NCI-H748 (cell line): Measurements from ENCODE around the gene AGL.
"Not testable (repeated sequence)": the region's sequence is repeated elsewhere in the genome, so short reads cannot be mapped to it uniquely, and the experiment has no call there.

Experiments used
- DNase-seq: peaks from one replicate; lab custom pipeline; 2025; ENCODE audit not compliant: unreplicated experiment; lab: John Stamatoyannopoulos, UW

The AGL gene

GRCh38 chr1:99849744-99850458, at the start of gene AGL:
Gene AGL (plus strand): TSS chr1:99850361. CDS start chr1:99851043, 682 bp downstream.
- peak; percentile 90 for DNase-seq

- no peak for DNase-seq
These were observed 48.6 kb upstream of the AGL start for GRCh38 chr1:99801584-99801983.

GRCh38 chr1:99806882-99807281, 43.3 kb upstream of the AGL start:
- DNase-seq, result no peak

GRCh38 chr1:99808391-99809115, 41.6 kb upstream of the AGL start:
- peak; percentile 83 for DNase-seq

GRCh38 chr1:99811075-99811474, 39.1 kb upstream of the AGL start:
- no peak for DNase-seq

- no peak for DNase-seq
These were observed 38.4 kb upstream of the AGL start for GRCh38 chr1:99811747-99812146.

- DNase-seq, result no peak
These were observed 35.7 kb upstream of the AGL start for GRCh38 chr1:99814373-99814900.

GRCh38 chr1:99816656-99817055, 33.5 kb upstream of the AGL start:
- no peak for DNase-seq

GRCh38 chr1:99818063-99818699, 32.0 kb upstream of the AGL start:
- no peak for DNase-seq

GRCh38 chr1:99820546-99820945, 29.6 kb upstream of the AGL start:
- peak; percentile 3 for DNase-seq

- DNase-seq, result no peak
These were observed 25.1 kb upstream of the AGL start for GRCh38 chr1:99825098-99825497.

GRCh38 chr1:99825702-99826101, 24.5 kb upstream of the AGL start:
- DNase-seq, result no peak

- DNase-seq, result no peak
These were observed 22.2 kb upstream of the AGL start for GRCh38 chr1:99827970-99828369.

GRCh38 chr1:99829269-99829668, 20.9 kb upstream of the AGL start:
- DNase-seq, result no peak

GRCh38 chr1:99833911-99834310, 16.2 kb upstream of the AGL start:
- not testable (repeated sequence) for DNase-seq

GRCh38 chr1:99836171-99837103, 13.7 kb upstream of the AGL start:
- peak; percentile 48 for DNase-seq

GRCh38 chr1:99840353-99840752, 9.8 kb upstream of the AGL start:
- not testable (repeated sequence) for DNase-seq

- DNase-seq, result no peak
These were observed 6.4 kb upstream of the AGL start for GRCh38 chr1:99843760-99844159.

GRCh38 chr1:99845201-99845600, 5.0 kb upstream of the AGL start:
- peak; percentile 4 for DNase-seq

- DNase-seq, result peak; percentile 60
These were observed 783 bp upstream of the AGL start for GRCh38 chr1:99849413-99849743.
